BJ (cell line): ENCODE results near the gene DNTTIP2. TPM values are rescaled to one million over a fixed set of nuclear protein-coding genes. Genes with fewer than 3 reads are reported as not detected.
A peak's percentile ranks its signal among the peaks of the same experiment; 100 is the strongest.
"Not testable (repeated sequence)": the region's sequence is repeated elsewhere in the genome, so short reads cannot be mapped to it uniquely, and the experiment has no call there.

Experiments used
- CTCF ChIA-PET: fragments of 350-600 bp; formaldehyde crosslinking; extraction: SDS; loops from one replicate; lab custom pipeline; 2021; ENCODE audit warnings: antibody characterized with exemption, inconsistent platforms; lab: Yijun Ruan, JAX
- POLR2A ChIA-PET: fragments of 300-600 bp; sonication (Branson Sonifier 250); formaldehyde crosslinking; extraction: SDS; loops from one replicate; lab custom pipeline; 2021; ENCODE audit warnings: antibody characterized with exemption; lab: Charles Lee
- DNase-seq: peaks from one replicate; pipeline ENCODE4 v3.0.0-alpha.2; 2011; ENCODE audit warnings: low read depth
- H3K27me3 ChIP-seq: 2 replicates; pipeline ENCODE4 v1.6.0; 2011; ENCODE audit warnings: low read length; ENCODE audit not compliant: control insufficient read depth, insufficient read depth
- H3K36me3 ChIP-seq: 2 replicates; pipeline ENCODE4 v1.5.1; 2011; ENCODE audit warnings: low read length; ENCODE audit not compliant: control insufficient read depth, insufficient read depth
- H3K4me3 ChIP-seq: 2 replicates; pipeline ENCODE4 v1.5.1; 2011; ENCODE audit warnings: low read depth, mild to moderate bottlenecking, control low read depth, low read length
- CTCF ChIP-seq: IDR thresholded peaks from 2 replicates; pipeline ENCODE4 v1.5.1; 2011; ENCODE audit warnings: low read depth, mild to moderate bottlenecking, control low read depth, inconsistent platforms, low read length, moderate library complexity; ENCODE audit not compliant: insufficient read depth
- polyA plus RNA-seq: library from polyadenylated mRNA; depleted of rRNA; stranded (reverse); fragments of >200 nt; gene quantifications from 2 replicates; pipeline ENCODE4 v1.2.3, GENCODE V29; 2011

The DNTTIP2 gene
- polyA plus RNA-seq, 1 experiment: 10.4 TPM

GRCh38 chr1:93851327-93851712 lies 27.7 kb downstream of the DNTTIP2 start:
- ChIA-PET CTCF (interaction anchor here (0.7 to 1.9 kb wide), 11 partner anchors 12 to 772 kb away, joined by 3 to 15 read pairs (median 4); partner anchors contain the start of gene MTF2), POLR2A (no interaction called here)

DNA sequence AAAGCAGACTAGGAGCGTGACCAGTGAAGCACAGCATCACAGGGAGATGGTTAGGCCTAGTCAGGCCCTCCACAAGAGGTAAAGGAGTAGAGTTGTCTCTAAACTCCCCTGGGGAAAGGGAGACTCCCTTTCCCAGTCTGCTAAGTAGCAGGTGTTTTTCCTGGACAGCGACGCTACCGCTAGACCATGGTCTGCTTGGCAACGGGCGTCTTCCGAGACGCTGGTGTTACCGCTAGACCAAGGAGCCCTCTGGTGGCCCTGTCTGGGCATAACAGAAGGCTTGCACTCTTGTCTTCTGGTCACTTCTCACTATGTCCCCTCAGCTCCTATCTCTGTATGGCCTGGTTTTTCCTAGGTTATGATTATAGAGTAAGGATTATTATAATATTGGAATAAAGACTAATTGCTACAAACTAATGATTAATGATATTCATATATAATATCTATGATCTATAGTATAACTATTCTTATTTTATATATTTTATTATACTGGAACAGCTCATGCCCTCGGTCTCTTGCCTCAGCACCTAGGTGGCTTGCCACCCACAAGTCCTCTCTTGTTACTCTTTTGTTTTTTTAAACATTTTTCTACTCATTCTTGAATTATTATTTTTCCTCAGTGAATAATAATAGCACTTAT lies 28.2 kb downstream of the DNTTIP2 start:
- DNase-seq, H3K36me3 ChIP-seq, POLR2A ChIA-PET, H3K4me3 ChIP-seq, H3K27me3 ChIP-seq: not testable (repeated sequence)
- TF ChIP-seq CTCF: peak; percentile 63
- CTCF ChIA-PET: interaction anchor here (0.7 to 1.9 kb wide), 10 partner anchors 12 to 772 kb away, joined by 3 to 15 read pairs (median 4); partner anchors contain the start of gene MTF2

More at GRCh38 chr1:93851327-93851712, 27.7 kb downstream of the DNTTIP2 start:
- TF ChIP-seq CTCF: no peak
- no peak for DNase-seq
- no peaks in the 10 kb centered on the region for H3K36me3 ChIP-seq
- H3K4me3 ChIP-seq: no peak overlapping the region
- peaks cover 2% of the 10 kb centered on the region; the same call in 1 of the 2 replicates for H3K27me3 ChIP-seq

GRCh38 chr1:93848350-93848883 lies 30.6 kb downstream of the DNTTIP2 start:
- TF ChIP-seq CTCF: no peak
- POLR2A ChIA-PET: no interaction called here
- peak overlapping the region; percentile 84 for H3K4me3 ChIP-seq
- no peak for DNase-seq
- CTCF ChIA-PET: interaction anchor here (0.9 to 2.1 kb wide), 4 partner anchors 400 to 544 kb away, joined by 3 to 8 read pairs (median 4); partner anchors contain the start of gene FNBP1L
- no peaks in the 10 kb centered on the region for H3K27me3 ChIP-seq
- no peaks in the 10 kb centered on the region for H3K36me3 ChIP-seq

GRCh38 chr1:93847811-93848288 lies 31.2 kb downstream of the DNTTIP2 start:
- POLR2A ChIA-PET: interaction anchor here (0.7 kb wide), 1 partner anchor 62 kb away, joined by 12 read pairs; the partner anchor contains the start of gene GCLM
- CTCF ChIA-PET: interaction anchor here (0.9 to 2.1 kb wide), 4 partner anchors 400 to 544 kb away, joined by 3 to 8 read pairs (median 4); partner anchors contain the start of gene FNBP1L
- H3K27me3 ChIP-seq: no peaks in the 10 kb centered on the region

More at GRCh38 chr1:93847811-93848288, 31.2 kb downstream of the DNTTIP2 start:
- no peaks in the 10 kb centered on the region for H3K36me3 ChIP-seq
- no peak for DNase-seq
- peak overlapping the region; percentile 84 for H3K4me3 ChIP-seq
- no peak for TF ChIP-seq CTCF
